ENCODE measurements around the gene GNB1.

DNA sequence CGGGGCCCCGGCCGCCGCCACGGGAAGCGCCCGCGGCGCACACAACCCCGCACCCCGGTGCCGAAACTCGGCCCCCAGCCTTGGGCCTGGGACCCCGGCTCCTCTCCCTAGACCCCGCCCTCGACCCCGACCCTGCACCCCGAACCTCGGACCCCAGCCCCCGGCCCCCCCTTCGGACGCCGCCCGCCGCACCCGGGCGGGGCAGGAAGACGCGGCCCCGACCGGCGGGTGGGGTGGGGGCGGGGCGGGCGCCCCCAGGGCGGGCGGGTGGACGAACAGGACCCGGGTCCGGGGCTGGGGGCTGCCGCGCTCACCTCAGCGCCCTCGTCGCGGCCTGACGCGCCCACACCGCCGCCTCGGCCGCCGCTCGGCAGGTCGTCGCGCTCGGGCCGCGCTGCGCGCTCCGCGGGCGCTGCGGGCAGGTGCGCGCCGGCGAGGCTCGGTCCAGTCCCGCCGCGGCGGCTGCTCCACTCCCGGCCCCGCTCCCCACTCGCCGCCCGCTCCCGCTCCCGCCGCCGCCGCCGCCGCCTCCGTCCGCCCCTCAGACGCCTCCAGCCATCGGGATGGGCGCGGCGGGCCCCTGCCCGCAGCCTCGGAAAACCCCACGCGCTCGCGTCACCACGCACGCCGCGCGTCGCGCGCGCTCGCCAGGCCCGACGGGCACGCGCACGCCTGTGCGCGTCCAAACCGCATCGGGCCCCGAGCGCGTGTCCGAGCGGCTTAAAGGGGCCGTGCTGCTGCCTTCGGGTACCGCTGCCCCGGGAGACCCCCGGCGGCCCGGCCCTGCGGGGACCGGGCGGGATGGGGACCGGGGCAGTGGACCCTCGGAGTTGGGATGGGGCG is at the start of gene GNB1:
- TF ChIP-seq GATA3 (IDR thresholded peaks at IDR 0.05; ENCODE audit: low read depth, low read length) (no peak), GATA2 (IDR thresholded peaks at IDR 0.05; ENCODE audit: low read depth, low read length) (no peak)
